ENCODE results near the gene MAPK6. TPM values are rescaled to one million over a fixed set of nuclear protein-coding genes. Genes with fewer than 3 reads are reported as not detected.
"Not testable (repeated sequence)": the region's sequence is repeated elsewhere in the genome, so short reads cannot be mapped to it uniquely, and the experiment has no call there.

Gene MAPK6
- total and polyA plus RNA-seq, 5 experiments from 2014 or later = 5.3 to 21.7 (median 6.3) TPM

- no peak for ATAC-seq
- H3K27ac Mint-ChIP-seq = no peak overlapping the region
- H3K27me3 Mint-ChIP-seq = peaks cover 0 to 8% (median 4%) of the 10 kb centered on the region in 5 donors
- no peak for DNase-seq
- peaks cover 0 to 17% (median 5%) of the 10 kb centered on the region in 3 donors for H3K36me3 Mint-ChIP-seq
- H3K9me3 Mint-ChIP-seq = peaks cover 5 to 21% (median 9%) of the 10 kb centered on the region in 9 donors
- POLR2A ChIA-PET = no interaction called here
- H3K4me1 Mint-ChIP-seq = peaks cover 0 to 1% (median 0%) of the 10 kb centered on the region in 4 donors
- no peak overlapping the region for H3K4me3 Mint-ChIP-seq
These were observed 74.8 kb downstream of the MAPK6 start for GRCh38 chr15:52093539-52094510.

GRCh38 chr15:52094811-52095584 is 76.0 kb downstream of the MAPK6 start:
- Mint-ChIP-seq H3K36me3 (peaks cover 0 to 8% (median 0%) of the 10 kb centered on the region in 3 donors), H3K4me3 (no peak overlapping the region), H3K4me1 (peaks cover 0 to 1% (median 0%) of the 10 kb centered on the region in 4 donors), H3K9me3 (peaks cover 2 to 10% (median 7%) of the 10 kb centered on the region in 9 donors), H3K27ac (no peak overlapping the region), H3K27me3 (peaks cover 0 to 6% (median 5%) of the 10 kb centered on the region in 5 donors)
- ATAC-seq (no peak), DNase-seq (no peak)
- POLR2A ChIA-PET = no interaction called here

GRCh38 chr15:52095597-52096262 is 76.7 kb downstream of the MAPK6 start:
- POLR2A ChIA-PET = no interaction called here
- no peak overlapping the region for H3K4me3 Mint-ChIP-seq
- H3K27me3 Mint-ChIP-seq = peaks cover 0 to 6% (median 0%) of the 10 kb centered on the region in 5 donors
- H3K27ac Mint-ChIP-seq = no peak overlapping the region
- ATAC-seq (no peak), DNase-seq (no peak)
- H3K36me3 Mint-ChIP-seq = peaks cover 0 to under 1% (median 0%) of the 10 kb centered on the region in 3 donors
- peaks cover 0 to 3% (median under 1%) of the 10 kb centered on the region in 9 donors for H3K9me3 Mint-ChIP-seq
- H3K4me1 Mint-ChIP-seq = peaks cover 0 to 1% (median 0%) of the 10 kb centered on the region in 4 donors

GRCh38 chr15:52096536-52096935 is 77.5 kb downstream of the MAPK6 start:
- ATAC-seq, H3K36me3 Mint-ChIP-seq, DNase-seq, H3K4me1 Mint-ChIP-seq, H3K4me3 Mint-ChIP-seq, POLR2A ChIA-PET, H3K9me3 Mint-ChIP-seq, H3K27me3 Mint-ChIP-seq: not testable (repeated sequence)
- peak overlapping the region in 1 of 10 donors; percentile 55 for H3K27ac Mint-ChIP-seq

GRCh38 chr15:52097180-52097579 is 78.2 kb downstream of the MAPK6 start:
- ATAC-seq (no peak), DNase-seq (no peak)
- Mint-ChIP-seq H3K9me3 (no peaks in the 10 kb centered on the region), H3K4me1 (peaks cover 0 to 3% (median under 1%) of the 10 kb centered on the region in 4 donors), H3K4me3 (no peak overlapping the region), H3K27me3 (peaks cover 0 to 7% (median 0%) of the 10 kb centered on the region in 5 donors), H3K27ac (no peak overlapping the region), H3K36me3 (no peaks in the 10 kb centered on the region)
- POLR2A ChIA-PET = no interaction called here

GRCh38 chr15:52098323-52098722 is 79.3 kb downstream of the MAPK6 start:
- POLR2A ChIA-PET = no interaction called here
- Mint-ChIP-seq H3K4me3 (no peak overlapping the region), H3K27ac (no peak overlapping the region), H3K27me3 (peaks cover 0 to 4% (median 0%) of the 10 kb centered on the region in 5 donors), H3K4me1 (peaks cover 0 to 9% (median under 1%) of the 10 kb centered on the region in 4 donors), H3K9me3 (no peaks in the 10 kb centered on the region), H3K36me3 (no peaks in the 10 kb centered on the region)
- DNase-seq = no peak
- ATAC-seq = no peak

GRCh38 chr15:52099651-52100272 is 80.7 kb downstream of the MAPK6 start:
- peaks cover 0 to 5% (median 0%) of the 10 kb centered on the region in 5 donors for H3K27me3 Mint-ChIP-seq
- DNase-seq = no peak
- no peaks in the 10 kb centered on the region for H3K9me3 Mint-ChIP-seq
- peaks cover 0 to 18% (median under 1%) of the 10 kb centered on the region in 4 donors for H3K4me1 Mint-ChIP-seq
- H3K4me3 Mint-ChIP-seq = no peak overlapping the region
- POLR2A ChIA-PET = no interaction called here
- H3K27ac Mint-ChIP-seq = no peak overlapping the region
- no peak for ATAC-seq
- H3K36me3 Mint-ChIP-seq = no peaks in the 10 kb centered on the region

- Mint-ChIP-seq H3K36me3 (no peaks in the 10 kb centered on the region), H3K27me3 (peaks cover 0 to 5% (median 0%) of the 10 kb centered on the region in 5 donors), H3K4me1 (peaks cover 0 to 18% (median under 1%) of the 10 kb centered on the region in 4 donors), H3K27ac (no peak overlapping the region), H3K9me3 (no peaks in the 10 kb centered on the region), H3K4me3 (no peak overlapping the region)
- DNase-seq (no peak), ATAC-seq (no peak)
- POLR2A ChIA-PET = no interaction called here
These were observed 81.9 kb downstream of the MAPK6 start for GRCh38 chr15:52100807-52101442.

- POLR2A ChIA-PET = no interaction called here
- Mint-ChIP-seq H3K36me3 (no peaks in the 10 kb centered on the region), H3K9me3 (no peaks in the 10 kb centered on the region), H3K27ac (peak overlapping the region in 1 of 10 donors; percentile 47), H3K4me3 (no peak overlapping the region), H3K27me3 (peaks cover 0 to 8% (median 2%) of the 10 kb centered on the region in 5 donors), H3K4me1 (peaks cover 0 to 18% (median under 1%) of the 10 kb centered on the region in 4 donors)
- ATAC-seq (no peak), DNase-seq (no peak)
These were observed 82.7 kb downstream of the MAPK6 start for GRCh38 chr15:52101542-52102323.

GRCh38 chr15:52102463-52102862 is 83.4 kb downstream of the MAPK6 start:
- ATAC-seq (no peak), DNase-seq (no peak)
- Mint-ChIP-seq H3K27ac (no peak overlapping the region), H3K36me3 (peaks cover 0 to 2% (median 0%) of the 10 kb centered on the region in 3 donors), H3K4me3 (no peak overlapping the region), H3K4me1 (peaks cover 0 to 21% (median 0%) of the 10 kb centered on the region in 4 donors), H3K9me3 (no peaks in the 10 kb centered on the region), H3K27me3 (peaks cover 0 to 8% (median 2%) of the 10 kb centered on the region in 5 donors)
- POLR2A ChIA-PET = no interaction called here

All from naive thymus-derived CD8-positive, alpha-beta T cell (primary cell).